ENCODE results near the gene DGKQ. TPM values are rescaled to one million over a fixed set of nuclear protein-coding genes. Genes with fewer than 3 reads are reported as not detected.
"Not testable (repeated sequence)": the region's sequence is repeated elsewhere in the genome, so short reads cannot be mapped to it uniquely, and the experiment has no call there.

The DGKQ gene
- polyA plus RNA-seq, 3 donors: 6.4 to 7.1 (median 6.6) TPM

- 59 to 83% (median 81%) methylated on average over 32 to 33 of the region's 33 CpGs for WGBS, 3 donors
- H3K27ac ChIP-seq (ENCODE audit: low read depth, low read length): no peak overlapping the region
These were observed 25.1 kb downstream of the DGKQ start for GRCh38 chr4:948101-948935.

GRCh38 chr4:947491-947971, 25.8 kb downstream of the DGKQ start:
- H3K27ac ChIP-seq (ENCODE audit: low read depth, low read length): no peak overlapping the region
- WGBS, 3 donors: 93 to 96% (median 94%) methylated on average over 12 to 19 of the region's 19 CpGs

GRCh38 chr4:946517-947471, 26.6 kb downstream of the DGKQ start:
- WGBS, 3 donors: 65 to 80% (median 65%) methylated on average over 59 to 62 of the region's 62 CpGs
- no peak overlapping the region for H3K27ac ChIP-seq (ENCODE audit: low read depth, low read length)

DNA sequence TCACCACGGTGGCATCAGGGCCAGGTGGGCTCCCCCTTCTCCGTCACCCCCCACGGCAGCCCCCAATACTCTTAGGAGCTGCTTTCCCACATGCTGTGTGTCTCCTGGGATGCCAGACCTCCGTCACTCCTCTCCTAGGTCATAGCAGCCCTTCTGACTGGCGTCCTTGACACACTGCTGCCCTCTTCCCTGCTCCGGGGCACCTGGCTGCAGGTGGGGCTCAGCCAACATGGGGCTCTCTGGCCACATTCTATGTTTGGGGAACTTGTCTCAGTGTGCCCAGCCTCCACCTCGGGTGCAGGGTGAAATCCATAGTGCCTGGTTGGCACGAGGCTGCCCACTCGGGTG, 27.3 kb downstream of the DGKQ start:
- 75 to 78% (median 78%) methylated on average over 9 of the region's 9 CpGs for WGBS, 3 donors
- H3K27ac ChIP-seq (ENCODE audit: low read depth, low read length): no peak overlapping the region

GRCh38 chr4:945274-946102, 27.9 kb downstream of the DGKQ start:
- no peak overlapping the region for H3K27ac ChIP-seq (ENCODE audit: low read depth, low read length)
- WGBS, 3 donors: 65 to 71% (median 68%) methylated on average over 28 of the region's 28 CpGs

- 76 to 86% (median 81%) methylated on average over 4 of the region's 4 CpGs for WGBS, 3 donors
- H3K27ac ChIP-seq (ENCODE audit: low read depth, low read length): not testable (repeated sequence)
These were observed 33.9 kb downstream of the DGKQ start for GRCh38 chr4:939508-939907.

DNA sequence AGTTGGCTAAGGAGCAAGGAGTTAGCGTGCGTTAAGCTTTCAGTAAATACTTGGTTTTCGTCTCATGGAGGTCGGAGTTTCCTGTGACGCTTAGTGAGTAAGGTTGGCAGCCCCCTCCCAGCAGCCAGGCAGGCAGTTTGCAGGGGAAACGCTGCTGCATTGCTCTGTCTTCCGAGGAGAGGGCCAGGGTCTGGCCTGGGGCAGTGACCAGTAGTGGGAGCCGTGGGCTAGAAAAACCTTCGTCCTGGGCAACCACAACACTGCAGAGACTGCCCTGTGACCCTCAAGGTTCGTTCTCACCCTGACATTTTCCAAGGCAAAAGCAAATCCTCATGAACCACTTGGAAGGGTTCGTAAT, 40.7 kb downstream of the DGKQ start:
- no peak overlapping the region for H3K27ac ChIP-seq (ENCODE audit: low read depth, low read length)
- WGBS, 3 donors: 2 to 4% (median 4%) methylated on average over 11 of the region's 11 CpGs

- WGBS, 3 donors: 0% methylated on average over 81 to 99 of the region's 99 CpGs
- no peak within 1 kb of the TSS for H3K27ac ChIP-seq (ENCODE audit: low read depth, low read length)
These were observed 41.2 kb downstream of the DGKQ start, which contains the start of the genes GAK and TMEM175 for GRCh38 chr4:931960-932712. Gene GAK, minus strand, starts transcription at chr4:932316. Its CDS starts 129 bp downstream, at chr4:932187. Gene TMEM175, plus strand, starts transcription at chr4:932460. Its CDS starts 15,280 bp downstream, at chr4:947740.

DNA sequence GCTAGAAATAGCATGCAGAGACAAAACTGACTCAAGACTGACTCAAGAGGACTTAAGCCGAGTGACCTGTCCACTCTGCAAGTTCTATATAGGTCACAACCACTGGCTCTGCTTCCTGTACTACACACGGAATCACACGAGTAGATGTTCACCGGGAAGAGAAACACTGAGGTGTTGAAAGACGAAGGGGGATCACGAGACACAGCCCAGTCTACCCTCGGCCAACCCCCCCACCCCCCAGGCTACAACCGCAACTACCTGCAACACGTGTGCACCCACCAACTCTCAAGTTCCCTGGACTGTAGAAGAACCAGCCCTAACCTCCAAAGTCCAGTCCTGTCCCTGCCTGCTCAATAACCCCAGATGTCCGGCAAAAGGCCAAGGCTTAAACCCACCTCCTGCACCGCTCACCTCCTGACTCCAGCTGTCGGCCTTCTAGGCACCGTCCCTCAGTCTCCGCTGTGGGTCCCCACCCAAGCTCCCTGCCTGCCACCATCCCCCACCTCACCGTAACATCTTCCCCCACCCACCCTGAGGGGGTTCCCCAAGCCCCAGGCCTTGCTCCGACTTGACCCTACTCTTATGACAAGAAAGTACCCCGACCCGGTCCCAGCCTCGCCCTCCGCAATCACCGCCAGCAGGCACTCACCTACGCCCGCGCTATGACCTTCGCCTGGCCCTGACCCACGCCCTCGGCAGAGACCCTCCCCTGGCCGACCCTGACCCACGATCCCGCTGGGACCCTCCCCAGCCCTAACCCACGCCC, 42.0 kb downstream of the DGKQ start:
- no peak overlapping the region for H3K27ac ChIP-seq (ENCODE audit: low read depth, low read length)
- 1 to 4% (median 2%) methylated on average over 30 to 31 of the region's 31 CpGs for whole genome bisulfite sequencing, 3 donors

- H3K27ac ChIP-seq (ENCODE audit: low read depth, low read length): no peak overlapping the region
- WGBS, 3 donors: 38 to 72% (median 52%) methylated on average over 7 of the region's 7 CpGs
These were observed 42.6 kb downstream of the DGKQ start for GRCh38 chr4:930827-931193.

DNA sequence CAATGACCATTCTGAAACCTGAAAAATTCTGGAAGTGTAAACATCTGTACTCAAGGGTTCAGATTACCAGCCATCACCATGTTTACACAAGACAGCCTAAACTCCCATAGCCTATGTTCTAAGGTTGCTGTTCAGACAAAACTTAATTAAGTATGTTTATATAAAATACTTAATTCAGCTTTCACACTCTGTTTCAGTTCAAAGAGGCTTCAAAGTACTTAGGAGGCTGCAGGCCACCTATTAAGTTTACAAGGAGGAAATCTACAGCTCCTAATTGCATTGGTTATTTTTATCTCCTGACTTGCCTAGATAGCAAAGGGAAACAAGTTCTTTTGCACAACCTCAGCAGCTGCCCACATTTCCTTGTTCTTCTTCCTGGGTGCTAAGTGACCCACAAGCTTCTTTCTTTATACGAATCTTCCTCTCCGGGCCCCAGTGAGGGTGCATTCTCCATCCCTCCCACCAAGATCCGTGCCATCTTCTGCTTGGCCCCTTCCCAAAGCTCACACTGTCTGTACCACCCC, 43.3 kb downstream of the DGKQ start:
- 7 to 32% (median 27%) methylated on average over 3 of the region's 3 CpGs for WGBS, 3 donors
- no peak overlapping the region for H3K27ac ChIP-seq (ENCODE audit: low read depth, low read length)

GRCh38 chr4:929096-929765, 44.1 kb downstream of the DGKQ start:
- no peak overlapping the region for H3K27ac ChIP-seq (ENCODE audit: low read depth, low read length)
- WGBS, 3 donors: 80 to 92% (median 88%) methylated on average over 17 of the region's 17 CpGs

DNA sequence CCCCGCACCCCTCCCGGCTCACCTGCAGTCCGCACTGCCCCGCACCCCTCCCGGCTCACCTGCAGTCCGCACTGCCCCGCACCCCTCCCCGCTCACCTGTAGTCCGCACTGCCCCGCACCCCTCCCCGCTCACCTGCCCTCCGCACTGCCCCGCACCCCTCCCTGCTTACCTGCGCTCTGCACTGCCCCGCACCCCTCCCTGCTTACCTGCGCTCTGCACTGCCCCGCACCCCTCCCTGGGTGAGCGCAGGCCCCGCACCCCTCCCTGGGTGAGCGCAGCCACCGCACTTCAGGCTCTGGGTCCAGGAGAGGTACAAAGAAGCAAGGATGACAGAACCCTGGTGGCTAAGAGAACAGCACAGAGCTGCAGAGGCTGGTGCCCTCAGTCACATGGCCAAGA, 45.8 kb downstream of the DGKQ start:
- H3K27ac ChIP-seq (ENCODE audit: low read depth, low read length): not testable (repeated sequence)
- 77 to 97% (median 95%) methylated on average over 19 to 21 of the region's 21 CpGs for WGBS, 3 donors

GRCh38 chr4:926538-926937, 46.8 kb downstream of the DGKQ start:
- 56 to 90% (median 86%) methylated on average over 15 to 17 of the region's 17 CpGs for WGBS, 3 donors
- H3K27ac ChIP-seq (ENCODE audit: low read depth, low read length): no peak overlapping the region

- WGBS, 3 donors: 79 to 81% (median 80%) methylated on average over 26 of the region's 26 CpGs
- no peak overlapping the region for H3K27ac ChIP-seq (ENCODE audit: low read depth, low read length)
These were observed 47.4 kb downstream of the DGKQ start for GRCh38 chr4:925771-926500.

GRCh38 chr4:925171-925570, 48.2 kb downstream of the DGKQ start:
- H3K27ac ChIP-seq (ENCODE audit: low read depth, low read length): no peak overlapping the region
- WGBS, 3 donors: 82 to 92% (median 84%) methylated on average over 9 of the region's 9 CpGs

Measured in adipose tissue (tissue), 3 donors.